Mesothelial cell of epicardium (in vitro differentiated cells): Measurements from ENCODE around the gene PTGES. TPM values are rescaled to one million over a fixed set of nuclear protein-coding genes. Genes with fewer than 3 reads are reported as not detected.

Experiments
- DNase-seq, 2 experiments: peaks; one replicate each; pipeline ENCODE4 v3.0.0; 2021; ENCODE audit warnings: low spot score in 2 of 2; ENCODE audit not compliant: unreplicated experiment in 2 of 2
- H3K27ac Mint-ChIP-seq: 2 replicates; pipeline ENCODE4 v1.8.0; 2021; ENCODE audit warnings: mixed read lengths
- H3K27me3 Mint-ChIP-seq: 2 replicates; pipeline ENCODE4 v1.8.0; 2021; ENCODE audit warnings: low read depth, mixed read lengths
- H3K36me3 Mint-ChIP-seq: 2 replicates; pipeline ENCODE4 v1.8.0; 2021; ENCODE audit warnings: mixed read lengths
- H3K4me1 Mint-ChIP-seq: 2 replicates; pipeline ENCODE4 v1.8.0; 2021; ENCODE audit warnings: mixed read lengths
- H3K4me3 Mint-ChIP-seq: 2 replicates; pipeline ENCODE4 v1.8.0; 2021; ENCODE audit warnings: mild to moderate bottlenecking, moderate library complexity, mixed read lengths
- H3K9me3 Mint-ChIP-seq: 2 replicates; pipeline ENCODE4 v1.8.0; 2021; ENCODE audit warnings: mixed read lengths
- total RNA-seq: library from RNA; stranded (reverse); gene quantifications from 3 replicates; pipeline ENCODE4 v1.2.1, GENCODE V29; 2021
- TF ChIP-seq, protein P1 (sequence below): fragments of 200-600 bp; sonication (generic); IDR thresholded peaks from one replicate; pipeline ENCODE4 v1.5.0; 2021; ENCODE audit warnings: antibody characterized with exemption; ENCODE audit not compliant: unreplicated experiment

The PTGES gene
- total RNA-seq, 1 donor from 2014 or later: 30.1 TPM

- Mint-ChIP-seq H3K4me3 (no peak overlapping the region), H3K9me3 (no peaks in the 10 kb centered on the region), H3K27me3 (peaks cover 33% of the 10 kb centered on the region), H3K4me1 (peaks cover 11% of the 10 kb centered on the region), H3K36me3 (no peaks in the 10 kb centered on the region), H3K27ac (no peak overlapping the region)
- no peak for DNase-seq
- TF ChIP-seq, protein P1, sequence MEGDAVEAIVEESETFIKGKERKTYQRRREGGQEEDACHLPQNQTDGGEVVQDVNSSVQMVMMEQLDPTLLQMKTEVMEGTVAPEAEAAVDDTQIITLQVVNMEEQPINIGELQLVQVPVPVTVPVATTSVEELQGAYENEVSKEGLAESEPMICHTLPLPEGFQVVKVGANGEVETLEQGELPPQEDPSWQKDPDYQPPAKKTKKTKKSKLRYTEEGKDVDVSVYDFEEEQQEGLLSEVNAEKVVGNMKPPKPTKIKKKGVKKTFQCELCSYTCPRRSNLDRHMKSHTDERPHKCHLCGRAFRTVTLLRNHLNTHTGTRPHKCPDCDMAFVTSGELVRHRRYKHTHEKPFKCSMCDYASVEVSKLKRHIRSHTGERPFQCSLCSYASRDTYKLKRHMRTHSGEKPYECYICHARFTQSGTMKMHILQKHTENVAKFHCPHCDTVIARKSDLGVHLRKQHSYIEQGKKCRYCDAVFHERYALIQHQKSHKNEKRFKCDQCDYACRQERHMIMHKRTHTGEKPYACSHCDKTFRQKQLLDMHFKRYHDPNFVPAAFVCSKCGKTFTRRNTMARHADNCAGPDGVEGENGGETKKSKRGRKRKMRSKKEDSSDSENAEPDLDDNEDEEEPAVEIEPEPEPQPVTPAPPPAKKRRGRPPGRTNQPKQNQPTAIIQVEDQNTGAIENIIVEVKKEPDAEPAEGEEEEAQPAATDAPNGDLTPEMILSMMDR: no peak
Measured at GRCh38 chr9:129692534-129692933, 60.3 kb downstream of the PTGES start.

Other genes with a start within 250 kb of the PTGES start
- gene C9orf50, start 131.9 kb downstream of the PTGES start, total RNA-seq: 0.23 to 0.87 TPM (median 0.69 TPM) in 3 replicates
- gene NTMT1, start 126.9 kb downstream of the PTGES start, total RNA-seq: 30.7 to 33.3 TPM (median 33.0 TPM) in 3 replicates
- 24.5 to 26.2 TPM (median 24.6 TPM) in 3 replicates for gene ASB6, start 110.9 kb downstream of the PTGES start, total RNA-seq
- gene PRRX2, start 87.4 kb downstream of the PTGES start, total RNA-seq: 7.5 to 10.1 TPM (median 8.7 TPM) in 3 replicates
- 15.3 to 18.0 TPM (median 16.1 TPM) in 3 replicates for gene TOR1B, start 50.1 kb upstream of the PTGES start, total RNA-seq
- 33.7 to 34.8 TPM (median 33.8 TPM) in 3 replicates for gene TOR1A, start 71.1 kb upstream of the PTGES start, total RNA-seq
- gene C9orf78, start 82.2 kb upstream of the PTGES start, total RNA-seq: 28.2 to 31.0 TPM (median 29.9 TPM) in 3 replicates
- gene USP20, start 82.4 kb upstream of the PTGES start, total RNA-seq: 47.1 to 49.0 TPM (median 47.7 TPM) in 3 replicates